T-helper 17 cell (primary cell): ENCODE measurements around the gene MRPS18A. TPM values are rescaled to one million over a fixed set of nuclear protein-coding genes. Genes with fewer than 3 reads are reported as not detected.

Experiments used
- ATAC-seq: fragments of 150-1000 bp; cut with Tn5 transposase; 2 replicates; pipeline ENCODE4 v1.10.0; 2021; ENCODE audit warnings: mild to moderate bottlenecking, moderate library complexity
- DNase-seq, 3 donors: peaks; one replicate each; pipeline versions ENCODE4 v3.0.0 to v3.0.0-alpha.2; 2020 to 2021
- H3K9me3 ChIP-seq: one replicate; pipeline ENCODE4 v1.7.0; 2013; ENCODE audit warnings: low read length, mild to moderate bottlenecking; ENCODE audit not compliant: control insufficient read depth, poor library complexity, severe bottlenecking
- H3K27ac Mint-ChIP-seq: one replicate; pipeline ENCODE4 v1.8.0; 2022; ENCODE audit warnings: mild to moderate bottlenecking, moderate library complexity, mixed read lengths
- H3K27me3 Mint-ChIP-seq: one replicate; pipeline ENCODE4 v1.8.0; 2022; ENCODE audit warnings: mixed read lengths
- H3K36me3 Mint-ChIP-seq: one replicate; pipeline ENCODE4 v1.8.0; 2022; ENCODE audit warnings: low read depth, mixed read lengths
- H3K4me1 Mint-ChIP-seq: one replicate; pipeline ENCODE4 v1.8.0; 2022; ENCODE audit warnings: mild to moderate bottlenecking, mixed read lengths
- H3K4me3 Mint-ChIP-seq: one replicate; pipeline ENCODE4 v1.8.0; 2022; ENCODE audit warnings: mild to moderate bottlenecking, moderate library complexity, mixed read lengths
- total RNA-seq, 4 donors: library from RNA in 2 of 4; stranded (reverse) in 2 of 4; gene quantifications; one replicate each; pipeline ENCODE4 v1.2.3 and lab custom pipeline; 2022 to 2026

Gene MRPS18A
- total RNA-seq (10 to 100 TPM; 24.2 to 29.8 TPM), total RNA-seq (lab: John Stamatoyannopoulos, UW) (12.9 to 24.9 reads per million in 2 donors)

DNA sequence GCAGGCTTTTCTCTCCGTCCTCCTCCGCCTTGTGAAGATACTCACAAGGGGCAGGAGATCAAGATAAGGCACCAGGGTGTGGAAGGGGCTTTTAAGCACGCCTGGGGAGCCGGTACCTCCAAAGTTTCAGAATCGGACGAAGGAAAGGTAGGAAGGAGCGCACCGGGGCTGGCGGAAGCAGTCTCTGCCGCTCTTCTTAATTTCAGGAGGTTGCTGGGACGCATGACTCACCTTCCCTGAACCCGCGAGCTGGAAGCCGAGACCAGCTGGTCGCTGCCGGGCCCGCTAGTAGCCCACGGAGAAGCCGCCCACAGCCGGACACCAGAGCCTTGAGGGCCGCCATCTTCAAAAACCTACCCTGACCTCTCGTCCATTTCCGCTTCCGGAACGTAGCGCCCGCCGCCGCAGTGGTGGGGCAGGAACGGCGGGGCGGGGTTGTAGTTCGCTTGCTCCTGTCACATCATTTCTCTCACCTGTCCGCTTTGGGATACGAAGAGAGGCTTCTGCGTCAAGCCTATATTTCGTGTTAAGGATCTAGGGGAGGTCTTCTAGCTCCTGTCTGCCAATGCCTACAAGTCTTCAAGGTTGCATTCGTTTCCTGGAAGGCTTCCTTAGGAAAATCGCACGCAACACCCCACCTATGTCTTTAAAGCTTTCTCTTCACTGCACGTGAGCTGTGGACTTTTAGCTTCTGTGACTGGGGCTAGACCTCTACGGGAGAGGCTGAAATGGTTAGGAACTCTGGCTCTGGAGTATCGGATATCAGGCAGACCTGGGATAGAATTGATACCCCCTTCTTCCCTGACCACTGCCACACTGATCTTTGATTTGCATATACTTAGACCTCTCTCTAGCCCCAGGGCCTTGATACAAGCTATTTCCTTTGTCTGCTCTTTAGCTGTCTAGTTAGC lies at the start of gene MRPS18A:
TSS of gene MRPS18A (minus strand) at position 355 of the 911 bp plus-strand sequence. CDS start at position 343, 12 bp downstream.
- ATAC-seq (peak; percentile 95), DNase-seq (peak; percentile 60 to 65 (median 62))
- Mint-ChIP-seq H3K4me3 (peak within 1 kb of the TSS; percentile 96), H3K36me3 (no peaks in the 10 kb centered on the region), H3K27me3 (no peaks in the 10 kb centered on the region), H3K4me1 (peaks cover 35% of the 10 kb centered on the region), H3K27ac (peak within 1 kb of the TSS; percentile 91)
- no peaks in the 10 kb centered on the region for H3K9me3 ChIP-seq

GRCh38 chr6:43736844-43737243 lies 49.3 kb upstream of the MRPS18A start:
- ATAC-seq (no peak), DNase-seq (no peak)
- no peaks in the 10 kb centered on the region for H3K27me3 Mint-ChIP-seq
- H3K4me3 Mint-ChIP-seq: no peak overlapping the region
- H3K36me3 Mint-ChIP-seq: no peaks in the 10 kb centered on the region
- peaks cover 17% of the 10 kb centered on the region for H3K4me1 Mint-ChIP-seq
- H3K9me3 ChIP-seq: no peaks in the 10 kb centered on the region
- H3K27ac Mint-ChIP-seq: peak overlapping the region; percentile 88

DNA sequence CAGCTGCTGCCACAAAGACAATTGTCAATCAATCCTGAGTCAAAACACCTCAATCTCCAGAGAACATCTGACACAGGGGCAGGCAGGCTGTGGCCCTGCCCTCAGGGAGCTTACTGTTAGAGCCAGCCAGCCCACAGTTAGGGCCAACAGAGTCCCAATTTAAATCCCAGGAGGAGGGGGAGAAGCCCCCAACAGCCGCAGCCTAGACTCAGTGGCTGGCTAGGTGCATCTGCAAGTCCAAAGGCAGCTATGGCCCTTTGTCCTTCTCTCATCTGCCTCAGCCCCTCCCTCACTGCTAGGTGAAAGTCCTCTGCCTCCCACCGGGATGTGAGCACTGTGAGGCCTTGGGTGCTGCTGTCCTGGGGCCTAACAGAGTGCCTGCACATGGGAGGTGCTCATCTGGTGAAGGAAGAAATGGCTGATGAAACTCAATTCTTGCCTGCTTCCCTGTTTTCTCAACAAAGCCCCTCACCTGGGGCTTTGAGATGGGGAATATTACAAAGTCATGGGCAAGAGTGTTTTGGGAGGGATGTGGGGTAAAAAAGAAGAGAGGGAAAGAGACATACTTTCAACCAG lies 48.7 kb upstream of the MRPS18A start:
- no peaks in the 10 kb centered on the region for H3K36me3 Mint-ChIP-seq
- peaks cover 17% of the 10 kb centered on the region for H3K4me1 Mint-ChIP-seq
- H3K27me3 Mint-ChIP-seq: no peaks in the 10 kb centered on the region
- no peak for ATAC-seq
- H3K27ac Mint-ChIP-seq: peak overlapping the region; percentile 79
- no peak for DNase-seq
- no peak overlapping the region for H3K4me3 Mint-ChIP-seq
- no peaks in the 10 kb centered on the region for H3K9me3 ChIP-seq

- H3K9me3 ChIP-seq: no peaks in the 10 kb centered on the region
- H3K4me1 Mint-ChIP-seq: peaks cover 17% of the 10 kb centered on the region
- H3K27me3 Mint-ChIP-seq: no peaks in the 10 kb centered on the region
- no peak overlapping the region for H3K4me3 Mint-ChIP-seq
- peak overlapping the region; percentile 90 for H3K27ac Mint-ChIP-seq
- DNase-seq (no peak), ATAC-seq (no peak)
- no peaks in the 10 kb centered on the region for H3K36me3 Mint-ChIP-seq
Observed at GRCh38 chr6:43735642-43736199, 48.1 kb upstream of the MRPS18A start.

GRCh38 chr6:43734294-43734665 lies 46.7 kb upstream of the MRPS18A start:
- Mint-ChIP-seq H3K27ac (peak overlapping the region; percentile 90), H3K27me3 (no peaks in the 10 kb centered on the region), H3K36me3 (no peaks in the 10 kb centered on the region), H3K4me3 (no peak overlapping the region), H3K4me1 (peaks cover 17% of the 10 kb centered on the region)
- no peak for ATAC-seq
- no peaks in the 10 kb centered on the region for H3K9me3 ChIP-seq
- no peak for DNase-seq

DNA sequence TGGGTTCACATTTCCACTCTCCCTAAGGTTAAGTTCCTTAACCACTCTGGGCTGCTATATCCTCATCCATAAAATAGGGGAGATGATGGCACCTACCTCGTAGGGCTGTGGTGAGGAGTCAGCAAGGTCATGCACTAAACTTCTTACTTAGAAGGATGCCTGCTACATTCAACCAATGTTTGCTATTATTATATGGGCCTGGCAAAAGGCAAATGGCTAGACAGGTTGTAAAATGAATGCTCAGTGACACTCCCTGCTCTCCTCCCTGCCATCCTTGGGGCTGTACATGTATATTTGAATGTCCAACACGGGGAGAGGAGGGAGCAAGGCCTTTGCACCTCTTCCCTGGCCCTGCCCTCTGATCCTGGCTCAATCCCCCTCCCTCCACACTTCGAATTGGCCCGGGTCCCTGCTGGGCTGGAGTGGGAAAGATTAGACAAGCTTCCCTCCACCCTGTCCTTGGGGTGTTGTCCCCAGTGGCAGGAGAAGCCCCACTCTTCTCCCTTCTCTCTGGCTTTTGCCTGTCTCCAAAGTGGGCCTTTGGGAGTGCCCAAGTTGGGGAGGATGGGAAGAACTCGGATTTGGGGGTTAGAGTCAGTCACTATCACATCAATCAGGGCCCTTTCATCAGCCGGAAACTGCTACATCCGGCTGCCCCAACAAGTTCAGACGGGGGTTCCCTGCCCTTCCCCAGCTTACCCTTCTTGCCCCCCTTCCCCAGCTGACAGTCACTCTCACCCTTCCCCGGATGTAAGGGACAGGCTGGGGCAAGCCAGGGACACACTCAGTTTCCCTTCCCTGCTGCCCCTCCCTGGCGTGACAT lies 46.1 kb upstream of the MRPS18A start:
- Mint-ChIP-seq H3K27me3 (no peaks in the 10 kb centered on the region), H3K27ac (peak overlapping the region; percentile 90)

DNA sequence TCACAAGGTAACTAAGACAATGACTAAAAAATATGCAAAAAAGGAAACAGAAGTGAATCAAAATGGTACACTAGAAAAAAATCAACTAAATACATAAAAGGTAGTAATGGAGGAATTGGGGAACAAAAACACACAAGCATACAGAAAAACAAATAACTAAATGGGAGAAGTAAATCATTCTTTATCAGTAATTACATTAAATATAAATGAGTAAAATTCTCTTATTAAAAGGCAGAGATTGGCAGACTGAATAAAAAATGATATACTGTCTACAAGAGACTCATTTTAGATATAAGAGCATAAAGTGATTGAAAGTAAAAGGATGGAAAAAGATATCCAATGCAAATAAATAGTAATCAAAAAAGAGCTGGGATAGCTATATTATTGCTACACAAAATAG lies 43.0 kb upstream of the MRPS18A start:
- Mint-ChIP-seq H3K4me3 (no peak overlapping the region), H3K4me1 (peaks cover 19% of the 10 kb centered on the region), H3K27ac (no peak overlapping the region), H3K36me3 (no peaks in the 10 kb centered on the region), H3K27me3 (no peaks in the 10 kb centered on the region)
- H3K9me3 ChIP-seq: no peaks in the 10 kb centered on the region
- DNase-seq (no peak), ATAC-seq (no peak)

More for the DNA sequence above, 46.1 kb upstream of the MRPS18A start:
- H3K36me3 Mint-ChIP-seq: no peaks in the 10 kb centered on the region
- H3K4me3 Mint-ChIP-seq: no peak overlapping the region
- peaks cover 17% of the 10 kb centered on the region for H3K4me1 Mint-ChIP-seq
- DNase-seq (peak in 2 of 3 donors; percentile 29 to 31), ATAC-seq (peak; percentile 92)
- H3K9me3 ChIP-seq: no peaks in the 10 kb centered on the region

DNA sequence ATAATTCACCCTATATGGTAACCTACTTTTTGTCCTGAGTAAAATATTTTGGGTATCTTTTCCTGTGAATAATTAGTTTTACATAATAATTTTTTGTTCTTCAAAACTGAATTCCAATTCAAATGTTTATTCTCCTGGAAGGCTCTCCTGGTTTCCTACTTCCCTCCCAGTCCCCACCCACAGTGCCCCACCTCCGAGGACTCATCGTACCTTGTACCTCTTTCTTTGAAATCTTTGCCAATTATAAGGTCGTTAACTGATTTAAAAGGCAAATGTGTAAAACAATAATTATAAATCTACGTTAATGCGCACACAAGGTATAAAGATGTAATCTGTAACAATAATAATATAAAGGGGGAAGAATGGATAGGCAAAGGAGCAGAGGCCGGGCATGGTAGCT lies 41.9 kb upstream of the MRPS18A start:
- H3K4me3 Mint-ChIP-seq: no peak overlapping the region
- H3K4me1 Mint-ChIP-seq: peaks cover 25% of the 10 kb centered on the region
- H3K36me3 Mint-ChIP-seq: no peaks in the 10 kb centered on the region
- H3K27ac Mint-ChIP-seq: no peak overlapping the region
- no peaks in the 10 kb centered on the region for H3K27me3 Mint-ChIP-seq
- DNase-seq: no peak
- ATAC-seq: no peak
- no peaks in the 10 kb centered on the region for H3K9me3 ChIP-seq

DNA sequence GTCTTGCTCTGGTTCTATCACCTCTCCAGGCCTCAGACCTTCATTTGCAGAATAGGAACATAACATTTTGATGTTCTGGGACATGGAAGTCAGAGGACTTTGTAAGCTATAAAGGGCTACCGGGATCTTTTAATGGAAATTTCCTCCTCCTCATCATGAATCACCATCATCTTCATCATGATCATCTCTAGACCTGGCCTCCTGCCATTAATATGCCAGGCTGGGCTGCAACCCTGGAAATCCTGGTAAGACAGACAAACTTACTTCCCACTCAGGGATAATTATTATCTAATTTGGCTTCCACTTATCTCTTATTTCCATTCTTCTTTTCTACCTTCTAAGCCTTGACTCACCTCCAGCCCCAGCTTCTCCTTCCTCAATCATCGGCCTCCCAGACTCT lies 41.0 kb upstream of the MRPS18A start:
- Mint-ChIP-seq H3K4me3 (no peak overlapping the region), H3K4me1 (peaks cover 26% of the 10 kb centered on the region), H3K36me3 (no peaks in the 10 kb centered on the region), H3K27me3 (no peaks in the 10 kb centered on the region), H3K27ac (no peak overlapping the region)
- no peaks in the 10 kb centered on the region for H3K9me3 ChIP-seq
- no peak for DNase-seq
- no peak for ATAC-seq

DNA sequence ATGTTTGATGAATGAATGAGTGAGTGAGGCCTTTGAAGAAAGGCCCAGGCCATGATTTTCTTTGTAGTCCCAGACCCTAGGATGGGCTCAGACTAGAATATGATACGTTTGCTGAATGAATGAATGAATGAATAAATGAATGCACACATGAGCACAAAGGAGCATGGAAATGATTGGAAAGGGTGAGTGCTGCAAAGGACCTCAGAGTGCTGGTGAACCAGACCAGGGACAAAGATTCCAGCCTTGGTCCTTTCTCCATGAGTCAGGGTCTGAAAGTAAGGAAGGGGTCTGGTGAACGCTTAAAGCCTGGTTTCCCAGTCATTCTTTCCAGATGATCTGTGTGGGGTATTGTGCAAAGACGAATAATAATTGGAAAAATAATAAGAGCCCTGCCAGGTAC lies 40.0 kb upstream of the MRPS18A start:
- no peak for DNase-seq
- no peak overlapping the region for H3K4me3 Mint-ChIP-seq
- no peaks in the 10 kb centered on the region for H3K36me3 Mint-ChIP-seq
- no peaks in the 10 kb centered on the region for H3K9me3 ChIP-seq
- no peak for ATAC-seq
- peak overlapping the region; percentile 19 for H3K27ac Mint-ChIP-seq
- peaks cover 23% of the 10 kb centered on the region for H3K4me1 Mint-ChIP-seq
- H3K27me3 Mint-ChIP-seq: no peaks in the 10 kb centered on the region

DNA sequence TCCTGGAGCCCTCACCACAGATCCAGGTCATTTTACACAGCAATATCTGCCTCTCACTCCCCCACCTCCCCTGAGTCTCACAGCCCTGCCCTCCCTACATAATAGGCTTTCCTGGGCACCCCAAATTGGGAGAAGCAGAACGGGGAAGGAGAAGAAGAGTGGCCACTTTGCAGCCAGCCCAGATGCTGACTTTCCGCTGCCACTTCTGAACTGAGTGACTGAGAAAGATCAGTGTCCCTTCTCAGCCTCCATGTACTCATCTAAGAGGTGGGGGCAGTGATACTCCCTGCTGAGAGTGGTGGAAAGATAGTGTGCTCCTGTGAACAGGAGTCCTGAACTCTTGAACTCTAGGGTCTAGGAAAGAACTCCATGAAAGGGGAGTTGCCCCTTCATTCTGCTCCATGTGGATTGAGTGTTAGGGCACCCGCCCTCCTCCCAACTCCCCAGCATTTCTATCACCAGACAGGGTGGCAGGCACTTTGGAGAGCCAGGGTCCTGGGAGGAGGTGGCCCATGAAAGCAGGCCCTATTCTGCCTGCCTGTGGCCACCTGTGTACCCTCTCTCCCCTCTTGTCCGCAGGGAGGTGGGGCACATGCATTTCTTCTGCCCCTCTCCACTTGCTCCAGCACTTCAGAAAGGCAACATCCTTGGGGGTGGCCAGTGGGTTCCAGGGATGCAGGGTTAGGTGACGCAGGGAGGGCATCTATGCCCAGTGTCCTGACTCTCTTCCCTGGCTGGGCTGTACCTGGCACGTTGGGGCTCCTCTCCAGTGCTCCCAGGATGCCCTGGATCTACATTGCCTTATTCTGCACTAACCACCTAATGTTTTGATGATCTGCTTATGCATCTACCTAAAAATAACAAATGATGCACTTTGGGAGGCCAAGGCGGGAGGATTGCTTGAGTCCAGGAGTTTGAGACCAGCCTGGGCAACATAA lies 38.3 kb upstream of the MRPS18A start:
- no peak for ATAC-seq
- H3K36me3 Mint-ChIP-seq: no peaks in the 10 kb centered on the region
- no peak for DNase-seq
- H3K4me1 Mint-ChIP-seq: peaks cover 23% of the 10 kb centered on the region
- H3K27ac Mint-ChIP-seq: peak overlapping the region; percentile 88
- peak overlapping the region; percentile 68 for H3K4me3 Mint-ChIP-seq
- no peaks in the 10 kb centered on the region for H3K9me3 ChIP-seq
- H3K27me3 Mint-ChIP-seq: no peaks in the 10 kb centered on the region
